Stimulated activated CD4-positive, alpha-beta T cell treated with anti-CD3 and anti-CD28 coated beads, Interleukin-1b, Interleukin-23, amount 100 ng/mL, for 1 hour (primary cell): Measurements from ENCODE around the gene TTLL8.
A peak's percentile ranks its signal among the peaks of the same experiment; 100 is the strongest.

Experiments
- DNase-seq, 2 donors: peaks; one replicate each; pipeline ENCODE4 v3.0.0-alpha.2; 2020; ENCODE audit warnings: low read depth in 2 of 2

Gene TTLL8

GRCh38 chr22:50041361-50042065 is 16.6 kb downstream of the TTLL8 start:
- DNase-seq = no peak

- no peak for DNase-seq
Observed at GRCh38 chr22:50040717-50041116, 17.4 kb downstream of the TTLL8 start.

- no peak for DNase-seq
Observed at GRCh38 chr22:50039669-50040443, 18.2 kb downstream of the TTLL8 start.

GRCh38 chr22:50035976-50036724 is 21.9 kb downstream of the TTLL8 start:
- no peak for DNase-seq

- DNase-seq = no peak
Observed at GRCh38 chr22:50035131-50035881, 22.8 kb downstream of the TTLL8 start.

- DNase-seq = no peak
Observed at GRCh38 chr22:50034126-50035081, 23.7 kb downstream of the TTLL8 start.

GRCh38 chr22:50032941-50033601 is 25.0 kb downstream of the TTLL8 start:
- DNase-seq = no peak

GRCh38 chr22:50032109-50032871 is 25.8 kb downstream of the TTLL8 start:
- DNase-seq = no peak

- no peak for DNase-seq
Observed at GRCh38 chr22:50031189-50032091, 26.7 kb downstream of the TTLL8 start.

- DNase-seq = peak; percentile 49 to 70
Observed at GRCh38 chr22:50030297-50031188, 27.6 kb downstream of the TTLL8 start.

GRCh38 chr22:50027639-50028537 is 30.2 kb downstream of the TTLL8 start:
- no peak for DNase-seq

GRCh38 chr22:50025993-50026392 is 32.1 kb downstream of the TTLL8 start:
- DNase-seq = no peak

- no peak for DNase-seq
Observed at GRCh38 chr22:50022171-50022819, 35.8 kb downstream of the TTLL8 start.

- DNase-seq = no peak
Observed at GRCh38 chr22:50020606-50021005, 37.5 kb downstream of the TTLL8 start.

- no peak for DNase-seq
Observed at GRCh38 chr22:50019316-50019715, 38.8 kb downstream of the TTLL8 start.
